ENCODE measurements around the gene SIRT5.
A peak's percentile ranks its signal among the peaks of the same experiment; 100 is the strongest.

The SIRT5 gene

DNA sequence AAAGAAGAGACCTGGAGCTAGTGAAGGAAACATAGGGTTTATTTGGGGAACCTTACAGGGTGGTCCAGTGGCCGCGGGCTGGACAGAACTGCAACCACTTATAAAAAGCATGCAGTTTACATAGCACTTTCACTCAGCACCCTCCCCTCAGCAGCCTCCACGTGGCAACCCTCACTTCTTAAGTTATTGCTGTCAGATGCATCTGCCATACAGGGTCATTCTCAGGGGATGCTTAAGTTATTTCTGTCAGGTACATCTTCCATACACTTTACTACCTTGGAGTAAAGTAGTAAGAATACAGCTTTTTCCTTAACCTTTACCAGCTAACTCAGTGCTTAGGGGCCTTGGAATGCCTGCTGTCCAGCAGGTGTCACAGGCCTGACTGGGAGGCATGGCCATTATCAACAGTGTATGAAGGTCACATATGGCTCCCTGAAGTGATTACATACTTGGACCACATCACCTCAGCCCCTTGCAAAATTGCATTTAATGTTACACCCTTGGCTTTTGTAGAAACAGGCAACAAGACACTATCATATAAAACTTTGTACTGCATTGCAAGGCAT lies 38.7 kb downstream of the SIRT5 start:
- H3K4me1 ChIP-seq (ENCODE audit: low read length) = peaks cover 35% of the 10 kb centered on the region
- peaks cover 8% of the 10 kb centered on the region; the same call in 1 of the 2 replicates for H4K20me1 ChIP-seq (ENCODE audit: insufficient read depth, low read length)
- H3F3A ChIP-seq (ENCODE audit: insufficient read depth, low read length) = peaks cover 27% of the 10 kb centered on the region
- no peaks in the 10 kb centered on the region for H3K9me3 ChIP-seq (replicated peaks; ENCODE audit: insufficient read depth, low read length)
- H3K27me3 ChIP-seq (replicated peaks; ENCODE audit: insufficient read depth, low read length) = no peaks in the 10 kb centered on the region
- no peak overlapping the region for H3K9ac ChIP-seq (ENCODE audit: low read length)
- H3K9me2 ChIP-seq (replicated peaks; ENCODE audit: insufficient read depth, low read length) = no peaks in the 10 kb centered on the region
- no peak overlapping the region for H3K4me3 ChIP-seq (ENCODE audit: low read length)
- TF ChIP-seq, protein P1, sequence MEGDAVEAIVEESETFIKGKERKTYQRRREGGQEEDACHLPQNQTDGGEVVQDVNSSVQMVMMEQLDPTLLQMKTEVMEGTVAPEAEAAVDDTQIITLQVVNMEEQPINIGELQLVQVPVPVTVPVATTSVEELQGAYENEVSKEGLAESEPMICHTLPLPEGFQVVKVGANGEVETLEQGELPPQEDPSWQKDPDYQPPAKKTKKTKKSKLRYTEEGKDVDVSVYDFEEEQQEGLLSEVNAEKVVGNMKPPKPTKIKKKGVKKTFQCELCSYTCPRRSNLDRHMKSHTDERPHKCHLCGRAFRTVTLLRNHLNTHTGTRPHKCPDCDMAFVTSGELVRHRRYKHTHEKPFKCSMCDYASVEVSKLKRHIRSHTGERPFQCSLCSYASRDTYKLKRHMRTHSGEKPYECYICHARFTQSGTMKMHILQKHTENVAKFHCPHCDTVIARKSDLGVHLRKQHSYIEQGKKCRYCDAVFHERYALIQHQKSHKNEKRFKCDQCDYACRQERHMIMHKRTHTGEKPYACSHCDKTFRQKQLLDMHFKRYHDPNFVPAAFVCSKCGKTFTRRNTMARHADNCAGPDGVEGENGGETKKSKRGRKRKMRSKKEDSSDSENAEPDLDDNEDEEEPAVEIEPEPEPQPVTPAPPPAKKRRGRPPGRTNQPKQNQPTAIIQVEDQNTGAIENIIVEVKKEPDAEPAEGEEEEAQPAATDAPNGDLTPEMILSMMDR (IDR thresholded peaks at IDR 0.05; ENCODE audit: low read length) = no peak
- no peak for TF ChIP-seq EZH2 (optimal IDR thresholded peaks at IDR 0.05; ENCODE audit: low read depth, low read length)
- TF ChIP-seq EZH2phosphoT487 (IDR thresholded peaks at IDR 0.05; ENCODE audit: low read length) = no peak
- no peaks in the 10 kb centered on the region for H3K36me3 ChIP-seq (replicated peaks; ENCODE audit: insufficient read depth, low read length)
- no peak overlapping the region for H3K27ac ChIP-seq (ENCODE audit: low read length)
- H3K4me2 ChIP-seq (ENCODE audit: low read depth, low read length) = peak overlapping the region; percentile 83
- no peak overlapping the region for H2AFZ ChIP-seq (ENCODE audit: low read length)
- peaks cover 40% of the 10 kb centered on the region for H3K79me2 ChIP-seq (ENCODE audit: low read length)
- no peak for DNase-seq

DNA sequence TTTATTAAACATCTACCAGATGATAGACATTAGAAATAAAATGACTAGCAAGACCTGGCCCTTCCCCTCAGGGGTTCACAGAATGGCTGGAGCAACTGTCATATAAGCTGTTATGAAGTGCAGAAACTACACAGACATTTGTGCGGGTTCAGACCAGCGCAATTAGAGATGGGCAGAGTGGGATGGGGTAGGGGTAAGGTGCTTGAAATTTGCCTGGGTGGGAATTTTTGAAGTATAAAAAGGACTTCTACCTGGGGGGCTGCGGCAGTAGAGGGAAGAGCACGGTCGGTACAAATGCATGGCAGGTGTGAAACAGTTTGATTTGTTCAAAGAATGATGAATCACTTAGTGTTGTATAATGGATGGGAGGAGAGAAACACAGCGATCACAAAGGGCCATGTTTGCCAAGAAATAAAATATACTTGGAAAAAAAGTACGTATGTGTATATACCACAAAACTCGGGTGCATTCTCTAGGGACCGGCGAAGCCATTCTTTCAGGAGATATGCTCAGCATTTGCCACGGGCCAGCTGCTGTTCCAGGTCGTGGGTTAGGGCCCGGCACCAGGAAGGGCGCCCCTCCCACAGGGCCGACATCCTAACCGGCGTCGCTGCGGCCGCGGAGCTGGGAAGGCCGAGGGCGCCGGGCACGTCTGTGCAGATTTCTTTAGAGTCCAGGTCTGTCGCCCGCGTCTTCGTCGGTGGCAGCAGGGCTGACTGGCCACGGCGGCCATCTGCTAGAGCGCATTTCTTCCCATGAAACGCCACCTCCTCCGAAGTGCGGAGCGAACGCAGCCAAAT lies 39.9 kb downstream of the SIRT5 start:
- Histone ChIP-seq H3K9ac (ENCODE audit: low read length) (peak overlapping the region; percentile 95), H3K4me1 (ENCODE audit: low read length) (peaks cover 35% of the 10 kb centered on the region), H2AFZ (ENCODE audit: low read length) (peak overlapping the region; percentile 87), H3K36me3 (replicated peaks; ENCODE audit: insufficient read depth, low read length) (peaks cover 5% of the 10 kb centered on the region; the same call in 1 of the 2 replicates), H3K79me2 (ENCODE audit: low read length) (peaks cover 50% of the 10 kb centered on the region), H3K4me3 (ENCODE audit: low read length) (peak overlapping the region; percentile 89), H3K9me3 (replicated peaks; ENCODE audit: insufficient read depth, low read length) (no peaks in the 10 kb centered on the region), H3K27me3 (replicated peaks; ENCODE audit: insufficient read depth, low read length) (no peaks in the 10 kb centered on the region), H3F3A (ENCODE audit: insufficient read depth, low read length) (peaks cover 27% of the 10 kb centered on the region), H4K20me1 (ENCODE audit: insufficient read depth, low read length) (peaks cover 8% of the 10 kb centered on the region; the same call in 1 of the 2 replicates), H3K4me2 (ENCODE audit: low read depth, low read length) (peak overlapping the region; percentile 83), H3K9me2 (replicated peaks; ENCODE audit: insufficient read depth, low read length) (no peaks in the 10 kb centered on the region), H3K27ac (ENCODE audit: low read length) (peak overlapping the region; percentile 83)
- peak; percentile 53 for DNase-seq
- TF ChIP-seq, protein P1 (IDR thresholded peaks at IDR 0.05; ENCODE audit: low read length) = no peak
- TF ChIP-seq EZH2phosphoT487 (IDR thresholded peaks at IDR 0.05; ENCODE audit: low read length) = no peak
- TF ChIP-seq EZH2 (optimal IDR thresholded peaks at IDR 0.05; ENCODE audit: low read depth, low read length) = no peak

DNA sequence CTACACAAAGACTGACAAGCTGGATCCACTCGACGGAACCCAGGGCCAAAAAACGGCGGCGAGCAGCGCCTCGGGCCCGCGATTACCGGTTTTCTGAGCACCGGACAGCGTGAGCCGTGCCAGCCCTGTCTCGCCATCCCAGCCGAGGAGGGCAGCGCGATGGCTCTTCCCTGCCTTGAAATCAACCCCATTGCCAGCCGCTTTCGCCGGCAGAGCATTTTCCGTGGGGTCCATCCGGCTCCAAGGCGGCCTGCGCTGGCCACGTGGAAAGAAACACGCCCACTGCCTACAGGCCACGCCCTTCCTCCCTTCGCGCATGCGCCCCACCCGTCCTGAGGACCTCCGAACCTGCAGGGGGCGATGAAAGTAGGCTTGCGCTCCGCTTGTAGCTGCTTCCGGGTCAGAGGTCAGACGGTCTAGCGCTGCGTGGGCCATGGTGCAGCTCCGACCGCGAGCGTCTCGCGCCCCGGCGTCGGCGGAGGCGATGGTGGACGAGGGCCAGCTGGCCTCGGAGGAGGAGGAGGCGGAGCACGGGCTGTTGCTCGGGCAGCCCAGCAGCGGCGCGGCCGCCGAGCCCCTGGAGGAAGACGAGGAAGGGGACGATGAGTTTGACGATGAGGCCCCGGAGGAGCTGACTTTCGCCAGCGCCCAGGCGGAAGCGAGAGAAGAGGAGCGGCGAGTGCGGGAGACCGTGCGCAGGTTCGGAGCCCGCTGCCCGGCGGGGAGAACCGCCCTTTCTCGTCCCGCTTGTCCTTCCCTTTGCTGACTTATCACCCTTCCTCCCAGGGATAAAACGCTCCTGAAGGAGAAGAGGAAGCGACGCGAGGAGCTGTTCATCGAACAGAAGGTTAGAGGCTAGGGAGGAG lies 40.8 kb downstream of the SIRT5 start, which contains the start of gene NOL7:
Gene NOL7, plus strand, starts transcription at position 410 of the 866 bp plus-strand sequence. Its CDS starts 24 bp downstream, at position 434.
- H3K9me3 ChIP-seq (replicated peaks; ENCODE audit: insufficient read depth, low read length) = no peaks in the 10 kb centered on the region
- no peaks in the 10 kb centered on the region for H3K27me3 ChIP-seq (replicated peaks; ENCODE audit: insufficient read depth, low read length)
- peaks cover 58% of the 10 kb centered on the region for H3K79me2 ChIP-seq (ENCODE audit: low read length)
- H2AFZ ChIP-seq (ENCODE audit: low read length) = peak within 1 kb of the TSS; percentile 87
- H3K9me2 ChIP-seq (replicated peaks; ENCODE audit: insufficient read depth, low read length) = no peaks in the 10 kb centered on the region
- peak within 1 kb of the TSS; percentile 95 for H3K9ac ChIP-seq (ENCODE audit: low read length)
- H3K27ac ChIP-seq (ENCODE audit: low read length) = peak within 1 kb of the TSS; percentile 83
- no peak for TF ChIP-seq EZH2 (optimal IDR thresholded peaks at IDR 0.05; ENCODE audit: low read depth, low read length)
- TF ChIP-seq, protein P1 (IDR thresholded peaks at IDR 0.05; ENCODE audit: low read length) = peak; percentile 91
- DNase-seq = peak; percentile 97
- H3F3A ChIP-seq (ENCODE audit: insufficient read depth, low read length) = peaks cover 27% of the 10 kb centered on the region
- H3K36me3 ChIP-seq (replicated peaks; ENCODE audit: insufficient read depth, low read length) = peaks cover 7% of the 10 kb centered on the region
- H3K4me3 ChIP-seq (ENCODE audit: low read length) = peak within 1 kb of the TSS; percentile 89
- H3K4me1 ChIP-seq (ENCODE audit: low read length) = peaks cover 35% of the 10 kb centered on the region
- H4K20me1 ChIP-seq (ENCODE audit: insufficient read depth, low read length) = peaks cover 8% of the 10 kb centered on the region; the same call in 1 of the 2 replicates
- H3K4me2 ChIP-seq (ENCODE audit: low read depth, low read length) = peak within 1 kb of the TSS; percentile 90

All from MM.1S (cell line).